ENCODE measurements around the gene RCAN2. TPM values are rescaled to one million over a fixed set of nuclear protein-coding genes. Genes with fewer than 3 reads are reported as not detected.

RCAN2 gene
- total RNA-seq, 1 donor from 2014 or later = 11.7 TPM

DNA sequence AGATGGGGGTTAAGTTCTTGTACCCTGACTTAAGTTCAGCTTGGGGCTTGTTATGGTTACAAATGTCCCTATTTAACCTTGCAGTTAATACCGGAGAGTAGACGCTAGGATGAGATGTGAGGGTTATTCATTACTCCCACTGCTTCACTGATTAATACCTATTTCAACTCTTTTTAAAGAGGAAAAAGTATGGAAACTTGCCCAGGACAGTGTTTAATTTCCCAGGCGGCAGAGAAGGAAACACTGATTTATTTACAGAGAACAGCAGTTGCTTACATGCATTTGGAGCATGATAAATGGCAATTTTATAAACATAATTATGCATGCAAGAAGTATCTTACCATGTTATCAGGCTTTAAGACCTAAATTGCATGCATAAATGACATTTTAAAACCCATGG, 137.7 kb downstream of the RCAN2 start:
- TF ChIP-seq, protein P1, sequence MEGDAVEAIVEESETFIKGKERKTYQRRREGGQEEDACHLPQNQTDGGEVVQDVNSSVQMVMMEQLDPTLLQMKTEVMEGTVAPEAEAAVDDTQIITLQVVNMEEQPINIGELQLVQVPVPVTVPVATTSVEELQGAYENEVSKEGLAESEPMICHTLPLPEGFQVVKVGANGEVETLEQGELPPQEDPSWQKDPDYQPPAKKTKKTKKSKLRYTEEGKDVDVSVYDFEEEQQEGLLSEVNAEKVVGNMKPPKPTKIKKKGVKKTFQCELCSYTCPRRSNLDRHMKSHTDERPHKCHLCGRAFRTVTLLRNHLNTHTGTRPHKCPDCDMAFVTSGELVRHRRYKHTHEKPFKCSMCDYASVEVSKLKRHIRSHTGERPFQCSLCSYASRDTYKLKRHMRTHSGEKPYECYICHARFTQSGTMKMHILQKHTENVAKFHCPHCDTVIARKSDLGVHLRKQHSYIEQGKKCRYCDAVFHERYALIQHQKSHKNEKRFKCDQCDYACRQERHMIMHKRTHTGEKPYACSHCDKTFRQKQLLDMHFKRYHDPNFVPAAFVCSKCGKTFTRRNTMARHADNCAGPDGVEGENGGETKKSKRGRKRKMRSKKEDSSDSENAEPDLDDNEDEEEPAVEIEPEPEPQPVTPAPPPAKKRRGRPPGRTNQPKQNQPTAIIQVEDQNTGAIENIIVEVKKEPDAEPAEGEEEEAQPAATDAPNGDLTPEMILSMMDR (IDR thresholded peaks at IDR 0.05) = no peak
- Histone ChIP-seq H3K4me1 (peaks cover 5% of the 10 kb centered on the region), H3K27me3 (no peaks in the 10 kb centered on the region), H3K9me3 (no peaks in the 10 kb centered on the region), H3K4me3 (no peak overlapping the region), H3K27ac (no peak overlapping the region), H3K36me3 (no peaks in the 10 kb centered on the region)
- intact Hi-C loops (cut with DNase I) = no loop called here
- DNase-seq (no peak), ATAC-seq (no peak)

DNA sequence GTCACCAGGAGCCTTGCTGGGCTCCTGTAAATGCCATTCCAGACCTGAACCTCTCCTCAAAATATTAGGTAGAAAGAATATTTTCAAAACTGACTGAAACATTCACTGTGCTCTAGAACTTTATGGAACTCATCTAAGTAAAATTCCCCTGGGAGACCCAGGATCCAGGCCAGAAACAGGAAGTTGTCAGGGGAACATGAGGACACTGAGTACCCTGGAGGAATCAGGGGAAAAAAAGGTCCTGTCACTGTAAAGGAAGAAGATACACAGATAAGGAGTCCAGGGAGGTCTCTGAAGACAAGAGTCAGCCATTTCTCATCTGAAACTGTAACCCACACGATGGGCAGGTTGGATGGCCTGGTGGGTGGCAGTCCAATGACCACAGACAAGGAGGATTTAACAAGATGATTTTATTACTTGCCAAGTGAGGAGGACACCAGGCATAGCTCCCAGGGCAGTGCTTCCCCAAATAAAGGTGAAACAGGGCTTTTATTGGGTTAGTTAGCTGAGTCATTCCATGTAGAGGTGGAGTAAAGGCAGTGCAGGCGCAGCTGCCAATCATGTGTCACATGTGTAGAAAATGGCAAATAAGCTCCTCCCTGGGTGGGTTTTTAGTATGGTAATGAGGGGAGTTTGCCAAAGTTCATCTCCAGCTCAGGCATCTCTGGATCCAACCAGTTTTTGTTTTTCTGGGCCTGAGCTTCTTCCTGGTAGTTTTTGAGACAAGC, 138.5 kb downstream of the RCAN2 start:
- H3K27me3 ChIP-seq = no peaks in the 10 kb centered on the region
- no peak for DNase-seq
- no peak overlapping the region for H3K27ac ChIP-seq
- intact Hi-C loops (cut with DNase I) = no loop called here
- H3K36me3 ChIP-seq = no peaks in the 10 kb centered on the region
- no peaks in the 10 kb centered on the region for H3K9me3 ChIP-seq
- peaks cover 5% of the 10 kb centered on the region for H3K4me1 ChIP-seq
- no peak for ATAC-seq
- TF ChIP-seq, protein P1 (IDR thresholded peaks at IDR 0.05) = no peak
- H3K4me3 ChIP-seq = no peak overlapping the region

DNA sequence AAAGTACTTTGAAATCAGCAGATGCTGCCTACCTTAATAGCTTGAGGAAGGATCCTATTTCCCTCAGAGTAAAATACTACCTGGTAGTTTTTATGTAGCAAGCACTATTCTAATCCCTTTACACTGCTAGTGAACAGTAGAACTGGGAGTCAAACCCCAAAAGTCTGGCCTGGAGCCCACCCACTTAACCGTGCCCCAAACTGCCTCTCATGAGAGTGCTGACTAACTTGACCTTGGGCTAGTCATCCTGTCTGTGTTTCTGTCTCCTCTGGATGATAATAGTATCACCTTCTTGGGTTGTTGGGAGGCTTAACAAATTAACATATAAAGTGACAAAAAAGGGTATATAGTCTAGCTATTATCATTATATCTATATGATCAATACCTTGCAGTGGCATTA, 140.5 kb downstream of the RCAN2 start:
- H3K36me3 ChIP-seq = no peaks in the 10 kb centered on the region
- H3K27me3 ChIP-seq = no peaks in the 10 kb centered on the region
- H3K27ac ChIP-seq = no peak overlapping the region
- no peak for ATAC-seq
- TF ChIP-seq, protein P1 (IDR thresholded peaks at IDR 0.05) = no peak
- no peaks in the 10 kb centered on the region for H3K9me3 ChIP-seq
- no peak overlapping the region for H3K4me3 ChIP-seq
- intact Hi-C loops (cut with DNase I) = no loop called here
- no peak for DNase-seq
- H3K4me1 ChIP-seq = peaks cover 5% of the 10 kb centered on the region

DNA sequence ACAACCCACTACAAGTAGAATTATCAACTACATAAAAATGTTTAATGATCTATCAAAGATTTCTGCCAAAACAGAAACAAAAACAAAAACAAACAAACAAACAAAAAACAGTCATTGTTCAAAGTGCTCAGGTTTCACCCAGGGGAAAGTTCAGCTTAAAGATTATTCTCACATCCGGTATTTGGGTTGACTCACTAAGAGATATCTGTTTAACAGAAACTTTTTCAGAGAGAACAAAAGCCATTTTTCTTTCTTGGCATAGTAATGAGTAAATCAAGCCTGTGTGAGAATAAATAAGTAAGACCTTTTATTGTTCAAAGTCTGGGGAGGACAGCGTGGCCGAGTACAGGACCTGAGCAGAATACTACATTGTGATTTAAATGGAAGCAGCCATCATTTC, 143.6 kb downstream of the RCAN2 start:
- no peaks in the 10 kb centered on the region for H3K36me3 ChIP-seq
- DNase-seq (no peak), ATAC-seq (no peak)
- no peaks in the 10 kb centered on the region for H3K27me3 ChIP-seq
- H3K4me1 ChIP-seq = no peaks in the 10 kb centered on the region
- TF ChIP-seq, protein P1 (IDR thresholded peaks at IDR 0.05) = no peak
- H3K27ac ChIP-seq = no peak overlapping the region
- H3K9me3 ChIP-seq = no peaks in the 10 kb centered on the region
- intact Hi-C loops (cut with DNase I) = no loop called here
- no peak overlapping the region for H3K4me3 ChIP-seq

DNA sequence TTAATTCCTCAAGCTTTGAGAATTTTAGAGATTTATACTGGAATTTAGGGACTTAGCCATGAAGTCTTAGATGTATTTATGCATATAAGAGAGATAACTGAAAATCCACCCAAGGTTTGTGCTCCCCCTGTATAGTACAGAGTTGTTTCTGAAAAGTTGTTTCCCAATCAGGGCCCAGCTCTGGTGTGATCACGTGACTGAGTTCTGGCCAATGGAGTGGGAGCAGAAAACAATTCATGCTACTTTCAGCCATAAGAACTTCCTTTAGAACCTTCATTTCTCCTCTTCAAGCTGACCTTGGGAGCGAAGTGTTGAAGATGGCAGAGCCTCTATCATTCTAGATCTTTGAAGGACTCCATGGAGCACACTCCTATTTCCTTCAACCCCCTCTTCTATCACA, 151.0 kb downstream of the RCAN2 start:
- no peak for DNase-seq
- TF ChIP-seq, protein P1 (IDR thresholded peaks at IDR 0.05) = no peak
- no peaks in the 10 kb centered on the region for H3K36me3 ChIP-seq
- intact Hi-C loops (cut with DNase I) = no loop called here
- H3K4me1 ChIP-seq = no peaks in the 10 kb centered on the region
- ATAC-seq = no peak
- H3K9me3 ChIP-seq = no peaks in the 10 kb centered on the region
- no peak overlapping the region for H3K27ac ChIP-seq
- H3K27me3 ChIP-seq = no peaks in the 10 kb centered on the region
- H3K4me3 ChIP-seq = no peak overlapping the region

DNA sequence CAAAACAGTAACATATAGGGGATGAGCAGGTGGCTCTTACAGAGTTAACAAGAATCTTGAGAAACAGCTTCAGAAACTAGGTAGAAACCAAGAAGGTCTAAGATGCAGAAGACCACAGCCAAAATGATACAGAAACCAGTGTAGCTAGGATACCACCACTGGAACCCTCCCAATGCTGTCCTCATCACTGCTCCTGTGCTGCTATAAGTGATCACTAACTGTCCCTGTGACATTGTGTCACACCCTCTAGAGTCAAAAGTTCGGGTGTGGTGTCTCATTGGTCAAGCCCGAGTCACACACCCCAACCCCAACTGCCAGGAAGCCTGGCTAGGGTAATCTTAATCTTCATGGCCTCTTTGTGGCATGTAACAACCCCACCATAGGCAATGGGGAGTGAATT, 153.1 kb downstream of the RCAN2 start:
- Histone ChIP-seq H3K27ac (no peak overlapping the region), H3K9me3 (no peaks in the 10 kb centered on the region), H3K36me3 (no peaks in the 10 kb centered on the region), H3K4me3 (no peak overlapping the region), H3K4me1 (no peaks in the 10 kb centered on the region), H3K27me3 (no peaks in the 10 kb centered on the region)
- ATAC-seq = no peak
- no peak for DNase-seq
- intact Hi-C loops (cut with DNase I) = no loop called here
- TF ChIP-seq, protein P1 (IDR thresholded peaks at IDR 0.05) = no peak

All from upper lobe of right lung (tissue), 1 donor.